Suppressor macrophage treated with lipopolysaccharide for 1 hour (primary cell): ENCODE data around the gene XRCC1.

ENCODE experiments used
- DNase-seq, 3 donors: peaks; one replicate each; pipeline ENCODE4 v3.0.0-alpha.2; 2020 to 2022

The XRCC1 gene

DNA sequence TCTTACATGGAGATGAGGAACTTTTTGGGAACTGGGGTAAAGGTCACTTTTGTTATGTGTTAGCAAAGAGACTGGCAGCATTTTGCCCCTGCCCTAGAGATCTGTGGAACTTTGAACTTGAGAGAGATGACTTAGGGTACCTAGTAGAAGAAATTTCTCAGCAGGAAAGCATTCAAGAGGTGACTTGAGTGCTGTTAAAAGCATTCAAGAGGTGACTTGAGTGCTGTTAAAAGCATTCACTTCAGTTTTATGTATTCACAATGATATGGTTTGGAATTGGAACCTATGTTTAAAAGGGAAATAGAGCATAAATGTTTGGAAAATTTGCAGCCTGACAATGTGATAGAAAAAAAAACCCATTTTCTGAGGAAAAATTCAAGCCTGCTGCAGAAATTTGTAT lies 62.9 kb downstream of the XRCC1 start:
- DNase-seq, result peak in 1 of 3 donors; percentile 10

DNA sequence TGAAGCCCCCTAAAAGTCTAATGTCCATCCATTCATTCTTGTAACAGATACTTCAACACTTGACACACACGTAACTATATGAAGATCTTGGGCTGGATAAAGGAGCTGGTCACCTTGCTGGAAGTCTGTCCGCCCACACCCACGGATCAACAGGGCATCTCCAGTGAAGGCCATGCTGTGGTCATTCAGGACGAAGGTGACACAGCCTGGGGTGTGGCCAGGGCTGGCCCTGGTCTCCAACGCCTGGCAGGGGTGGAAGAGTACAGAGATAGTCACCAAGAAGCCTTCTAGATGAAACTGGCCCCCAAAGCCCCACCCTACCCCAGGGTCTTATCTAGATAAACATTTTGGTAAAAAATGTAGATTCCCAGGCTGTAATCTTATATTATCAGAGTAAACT lies 64.0 kb downstream of the XRCC1 start:
- DNase-seq, result no peak

DNA sequence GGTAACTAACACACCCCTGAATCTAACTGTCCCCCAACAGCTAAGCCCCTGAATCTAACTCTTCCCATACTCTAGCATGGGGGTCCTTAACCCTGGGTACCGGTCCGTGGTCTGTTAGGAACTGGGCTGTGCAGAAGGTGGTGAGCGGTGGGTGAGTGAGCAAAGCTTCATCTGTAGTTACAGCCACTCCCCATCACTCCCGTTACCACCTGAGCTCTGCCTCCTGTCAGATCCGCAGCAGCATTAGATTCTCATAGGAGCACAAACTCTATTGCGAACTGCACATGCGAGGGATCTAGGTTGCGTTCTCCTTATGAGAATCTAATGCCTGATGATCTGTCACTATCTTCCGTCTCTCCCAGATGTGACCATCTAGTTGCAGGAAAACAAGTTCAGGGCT lies 64.6 kb downstream of the XRCC1 start:
- no peak for DNase-seq

DNA sequence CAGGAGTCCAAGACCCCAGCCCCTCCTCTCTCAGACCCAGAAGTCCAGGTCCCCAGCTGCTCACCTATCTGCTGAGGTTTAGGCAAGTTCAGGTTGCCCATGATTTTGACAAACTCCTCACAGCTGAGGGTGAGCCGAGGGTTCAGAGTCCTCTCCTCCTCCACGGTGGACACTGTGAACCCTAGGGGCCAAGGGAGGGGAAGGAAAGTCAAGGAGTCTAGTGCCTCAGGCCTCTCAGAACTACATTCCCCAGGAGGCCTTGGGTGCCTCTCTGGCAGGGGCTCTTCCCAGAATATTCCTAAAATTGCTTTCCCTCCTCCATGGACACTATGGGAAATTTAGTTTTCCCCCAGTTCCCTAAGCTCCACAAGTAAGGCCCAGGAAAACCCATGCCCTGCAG lies 67.4 kb downstream of the XRCC1 start:
- DNase-seq, result no peak

DNA sequence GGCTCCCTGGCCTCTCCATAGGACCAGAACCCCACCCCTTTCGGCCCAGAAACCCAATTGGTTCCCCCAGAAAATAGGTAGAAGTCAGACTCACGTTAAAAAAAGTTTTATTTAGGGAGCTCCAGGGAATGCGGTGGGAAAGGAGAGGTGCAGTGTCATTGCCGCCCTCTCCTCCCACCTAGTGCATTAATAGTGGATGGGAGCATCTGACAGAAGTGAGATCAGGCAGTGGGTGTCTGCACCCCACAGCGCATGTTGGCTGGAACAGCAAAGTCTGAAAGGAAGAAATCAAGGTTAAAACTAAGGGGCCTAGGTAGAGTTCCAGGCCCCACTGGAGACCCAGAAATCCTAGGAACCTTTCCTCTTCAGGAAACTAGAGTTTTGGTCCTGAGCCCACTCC lies 68.7 kb downstream of the XRCC1 start:
- DNase-seq, result no peak

DNA sequence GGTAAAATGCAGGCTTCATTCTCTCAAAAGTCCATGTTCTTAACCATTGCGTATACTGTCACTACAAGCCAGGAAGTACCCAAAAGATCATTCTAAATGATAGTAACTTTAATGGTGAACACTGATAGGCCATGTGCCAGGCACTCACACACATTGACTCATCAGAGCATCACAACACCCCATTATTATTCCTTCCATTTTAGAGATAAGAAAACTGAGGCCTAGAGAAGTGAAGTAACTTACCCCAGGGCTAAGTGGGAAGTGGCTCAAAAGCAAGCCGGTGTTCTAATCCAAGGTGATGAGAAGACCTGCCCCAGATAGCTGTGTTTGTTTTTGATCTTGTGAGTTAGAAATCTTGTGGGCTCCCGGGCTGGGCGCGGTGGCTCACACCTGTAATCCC lies 69.4 kb downstream of the XRCC1 start:
- DNase-seq, result no peak

DNA sequence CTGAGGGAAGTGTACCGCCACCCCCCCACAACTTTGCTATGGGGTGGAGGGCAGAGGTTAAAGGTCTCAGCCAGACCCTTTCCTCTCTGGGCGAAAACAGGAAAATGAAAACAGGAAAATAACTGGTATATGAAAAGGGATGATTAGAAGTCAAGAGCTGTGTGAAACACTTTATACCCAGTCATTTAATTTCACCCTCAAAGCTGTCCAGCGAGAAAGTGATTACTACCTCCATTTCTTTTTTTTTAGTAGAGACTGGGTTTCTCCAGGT lies 70.2 kb downstream of the XRCC1 start:
- DNase-seq, result no peak

DNA sequence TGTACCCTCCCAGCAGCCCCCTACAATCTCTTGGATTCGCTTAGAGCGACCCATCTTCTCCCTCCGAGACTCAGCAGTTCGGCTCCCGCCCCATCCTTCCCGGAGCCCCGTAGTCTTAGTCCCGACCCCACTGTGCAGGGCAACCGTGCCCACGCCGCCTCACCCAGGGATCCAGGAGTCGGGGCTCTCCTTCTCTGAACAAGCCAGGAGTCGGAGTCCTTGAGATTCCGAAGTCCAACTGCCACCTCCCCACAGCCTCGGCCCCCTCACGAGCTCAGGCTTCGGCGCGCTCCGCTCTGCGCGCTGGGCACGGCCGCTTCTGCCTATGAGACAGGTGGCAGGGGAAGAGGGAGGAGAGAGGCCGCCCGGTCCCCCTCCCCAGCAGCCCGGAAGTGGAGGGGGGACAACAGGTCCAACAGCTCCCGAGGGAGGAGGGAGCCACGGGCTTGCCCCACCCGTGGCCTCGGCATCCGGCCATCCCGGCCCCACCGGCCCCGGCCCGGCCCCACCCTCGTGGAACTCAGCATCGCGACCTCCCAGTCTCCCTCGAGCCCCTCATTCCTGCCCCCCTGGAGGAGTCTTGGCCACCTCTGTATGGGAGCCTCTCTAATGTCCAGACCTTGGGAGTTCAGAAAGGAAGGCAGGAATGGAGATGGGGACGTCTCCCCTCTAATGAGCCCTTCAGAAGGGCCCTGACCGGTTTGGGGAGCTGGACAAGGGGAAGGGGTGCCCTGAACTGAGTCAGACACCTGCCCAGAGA lies 70.7 kb downstream of the XRCC1 start, which contains the start of gene PHLDB3:
Gene PHLDB3 (minus strand): TSS at position 321 of the 760 bp plus-strand sequence. CDS start 628 bp downstream, outside the sequence.
- DNase-seq, result no peak

DNA sequence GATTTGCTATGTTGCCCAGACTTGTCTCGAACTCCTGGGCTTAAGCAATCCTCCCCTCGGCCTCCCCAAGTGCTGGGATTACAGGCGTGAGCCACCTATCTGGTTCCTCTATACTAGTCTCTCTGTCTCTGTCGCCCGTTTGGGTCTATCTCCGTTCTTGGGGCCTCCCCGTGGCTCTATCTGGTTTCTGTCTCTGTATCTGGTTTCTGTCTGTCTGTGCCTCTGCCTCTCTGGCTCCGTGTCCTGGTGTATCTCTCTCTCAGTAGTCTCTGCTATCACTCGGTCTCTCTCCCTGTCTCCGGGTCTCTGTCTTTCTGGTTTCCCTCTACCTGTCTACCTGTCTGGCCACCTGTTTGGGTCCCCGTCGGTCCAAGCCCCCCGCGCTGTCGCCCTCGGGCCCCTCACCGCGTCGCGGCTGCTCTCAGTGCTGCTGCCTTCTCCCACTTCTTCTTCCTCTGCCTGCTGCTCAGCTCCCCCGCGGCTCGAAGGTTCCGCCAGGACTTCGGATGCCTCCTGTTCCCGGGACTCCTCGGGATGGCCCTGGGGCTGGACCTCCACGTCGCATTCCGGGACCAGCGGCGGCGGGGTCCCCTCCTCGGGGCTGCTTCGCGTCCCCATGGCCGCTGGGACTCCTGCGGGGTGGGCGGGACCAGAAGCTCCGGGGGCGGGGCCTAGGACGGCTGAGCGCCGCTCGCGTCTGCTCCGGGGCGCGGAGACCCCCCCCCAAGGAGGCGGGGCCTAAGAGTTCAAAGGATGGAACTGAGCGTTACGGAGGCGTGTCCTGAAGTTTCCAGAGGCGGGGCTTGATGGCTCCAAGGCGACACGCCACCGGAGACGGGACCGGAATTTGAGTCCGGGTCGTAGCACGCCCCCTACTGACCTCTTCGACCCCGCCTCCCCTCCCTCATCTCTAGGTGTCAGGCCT lies 71.6 kb downstream of the XRCC1 start:
- peak; percentile 93 to 99 (median 95) for DNase-seq

DNA sequence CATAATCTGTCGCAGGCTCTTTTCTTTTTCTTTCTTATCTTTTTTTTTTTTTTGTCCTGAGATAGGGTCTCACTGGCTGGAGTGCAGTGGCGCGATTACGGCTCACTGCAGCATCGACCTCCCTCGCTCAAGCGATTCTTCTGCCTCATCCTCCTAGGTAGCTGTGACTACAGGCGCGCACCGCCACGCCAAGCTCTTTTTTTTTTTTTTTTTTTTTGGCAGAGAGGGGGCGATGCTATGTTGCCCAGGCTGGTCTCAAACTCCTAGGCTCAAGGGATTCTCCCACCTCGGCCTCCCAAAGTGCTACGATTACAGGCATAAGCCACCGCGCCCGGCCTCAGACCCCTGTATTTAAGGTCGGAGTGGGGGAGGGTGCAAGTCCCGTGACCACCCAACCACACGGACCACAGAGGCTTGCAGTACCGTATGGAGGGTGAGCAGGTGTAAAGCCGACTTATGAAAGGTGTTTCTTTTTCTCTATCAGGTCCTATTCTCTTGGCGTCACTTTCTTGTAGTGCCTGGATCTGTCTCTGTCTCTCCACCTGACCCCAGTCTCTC lies 72.8 kb downstream of the XRCC1 start:
- DNase-seq, result no peak

DNA sequence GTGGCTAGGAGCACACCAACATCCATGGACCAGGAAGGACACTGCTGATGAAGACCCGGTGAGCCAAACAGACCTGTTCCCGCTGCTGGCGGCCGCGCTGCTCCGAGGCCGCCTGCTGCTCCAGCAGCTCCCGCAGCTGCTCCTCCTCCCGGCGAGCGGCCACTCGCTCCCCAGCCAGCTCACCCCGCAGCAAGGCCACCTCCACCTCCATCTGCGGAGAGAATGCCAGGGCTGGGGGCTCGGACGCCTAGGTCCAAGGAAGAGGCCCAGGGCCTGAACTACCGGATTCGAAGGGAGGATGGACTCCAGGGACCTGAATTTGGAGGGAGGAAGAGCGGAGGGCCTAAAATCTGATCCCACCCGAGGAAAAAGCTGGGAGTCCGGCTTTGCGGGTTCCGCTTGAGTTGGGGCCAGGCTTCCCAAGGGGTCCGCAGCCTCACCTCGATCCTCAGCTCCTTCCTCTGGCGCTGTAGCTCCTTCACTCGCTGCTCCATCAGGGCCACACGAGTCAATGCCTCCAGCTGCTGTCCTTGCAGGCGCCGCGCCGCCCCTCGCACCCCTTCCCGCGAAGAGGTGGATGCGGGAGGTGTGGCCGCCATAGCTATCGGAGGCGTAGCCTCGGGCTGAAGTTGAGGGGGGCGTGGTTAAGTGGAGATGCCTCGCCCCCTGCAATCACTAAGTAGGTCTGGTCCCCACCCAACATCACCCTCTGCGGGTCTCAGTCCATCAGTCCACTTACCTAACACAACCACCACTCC lies 73.5 kb downstream of the XRCC1 start:
- DNase-seq, result no peak

DNA sequence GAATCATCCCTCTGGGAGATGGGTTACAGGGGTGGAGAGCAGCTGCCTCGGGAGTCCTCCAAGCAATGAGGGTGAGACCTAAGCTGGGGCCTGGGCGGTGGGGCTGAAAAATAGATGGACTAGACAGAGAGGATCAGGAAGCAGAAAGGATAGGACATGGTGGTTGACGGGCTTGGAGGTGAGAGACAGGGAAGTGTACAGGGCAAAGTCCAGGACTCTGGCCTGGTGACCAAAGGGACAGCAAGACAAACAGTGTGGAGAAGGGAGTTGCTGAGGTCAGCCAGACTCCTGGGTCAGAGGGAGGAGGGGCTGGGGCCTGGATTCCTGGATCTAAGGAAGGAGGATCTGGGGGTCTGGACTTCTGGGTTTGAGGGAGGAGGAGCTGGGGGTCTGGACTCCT lies 76.3 kb downstream of the XRCC1 start:
- DNase-seq, result no peak

DNA sequence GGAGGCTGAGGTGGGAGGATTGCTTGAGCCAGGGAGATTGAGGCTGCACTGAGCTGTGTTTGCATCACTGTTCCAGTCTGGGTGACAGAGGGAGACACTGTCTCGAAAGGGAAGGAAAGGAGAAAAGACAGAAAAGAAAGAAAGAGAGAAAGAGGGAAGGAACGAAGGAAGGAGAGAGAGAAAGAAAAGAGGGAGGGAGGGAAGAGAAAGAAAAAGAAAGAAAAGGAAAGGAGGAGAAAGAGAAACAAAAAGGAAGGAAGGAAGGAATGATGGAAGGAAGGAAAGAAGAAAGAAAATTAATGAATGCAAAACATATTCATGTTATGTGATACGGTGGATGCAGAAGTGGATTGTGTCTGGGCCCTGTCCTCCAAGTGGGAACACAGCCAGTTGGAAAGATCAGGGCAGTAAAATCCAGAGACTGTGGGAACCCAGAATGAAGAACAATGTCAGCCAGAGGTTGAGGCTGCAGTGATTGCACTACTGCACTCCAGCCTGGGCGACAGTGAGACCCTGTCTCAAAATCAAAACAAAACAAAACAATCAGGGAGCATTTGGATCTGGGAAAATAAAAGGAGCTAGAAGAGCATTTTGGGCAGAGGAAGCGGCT lies 77.0 kb downstream of the XRCC1 start:
- DNase-seq, result no peak

DNA sequence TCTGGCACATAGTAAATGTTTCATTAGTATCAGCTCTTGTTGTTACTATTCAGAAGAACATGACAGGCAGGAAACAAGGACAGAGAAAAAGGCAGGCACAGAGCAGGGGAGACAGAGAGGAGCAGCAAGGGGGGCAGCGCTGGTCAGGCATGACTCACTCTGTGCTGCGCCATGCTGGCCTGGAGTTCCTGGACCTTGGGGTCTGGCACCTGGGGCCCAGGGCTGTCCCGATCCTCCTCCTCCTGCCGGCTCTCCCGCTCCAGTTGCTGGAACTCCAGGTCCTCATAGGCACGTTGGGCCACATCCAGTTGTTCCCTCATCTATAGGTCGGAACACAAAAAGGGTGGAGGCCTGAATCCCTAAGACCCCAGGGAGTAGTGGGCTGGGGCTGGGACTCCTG lies 78.4 kb downstream of the XRCC1 start:
- no peak for DNase-seq

DNA sequence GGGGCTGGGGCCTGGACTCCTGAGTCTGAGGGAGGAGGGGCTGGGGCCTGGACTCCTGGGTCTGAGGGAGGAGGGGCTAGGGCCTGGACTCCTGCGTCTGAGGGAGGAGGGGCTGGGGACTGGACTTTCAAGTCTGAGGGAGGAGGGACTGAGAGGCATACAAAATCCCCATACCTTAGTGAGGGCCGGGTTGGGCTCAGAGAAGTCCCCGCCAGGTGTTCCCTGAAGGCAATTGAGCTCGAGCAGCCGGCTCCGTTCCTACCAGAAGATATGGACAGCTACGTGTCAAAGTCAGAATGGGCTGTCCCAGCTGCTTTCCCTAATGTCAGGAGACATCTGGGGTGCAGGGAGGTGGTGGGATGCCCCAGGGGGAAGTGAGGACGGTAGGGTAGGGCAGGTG lies 80.2 kb downstream of the XRCC1 start:
- no peak for DNase-seq
